ENCODE measurements around the gene HTR4.

The HTR4 gene

GRCh38 chr5:148523139-148523538 is 131.2 kb downstream of the HTR4 start:
- no peak overlapping the region for H3K4me3 ChIP-seq (ENCODE audit: low read length)
- DNase-seq (ENCODE audit: low read depth) = no peak
- no peak for TF ChIP-seq CTCF (conservative IDR thresholded peaks at IDR 0.05; ENCODE audit: low read depth, low read length)

- H3K4me3 ChIP-seq (ENCODE audit: low read length) = no peak overlapping the region
- TF ChIP-seq CTCF (conservative IDR thresholded peaks at IDR 0.05; ENCODE audit: low read depth, low read length) = no peak
- DNase-seq (ENCODE audit: low read depth) = no peak
Observed at GRCh38 chr5:148515460-148515859, 138.9 kb downstream of the HTR4 start.

- no peak overlapping the region for H3K4me3 ChIP-seq (ENCODE audit: low read length)
- no peak for DNase-seq (ENCODE audit: low read depth)
- TF ChIP-seq CTCF (conservative IDR thresholded peaks at IDR 0.05; ENCODE audit: low read depth, low read length) = no peak
Observed at GRCh38 chr5:148514344-148514743, 140.0 kb downstream of the HTR4 start.

- no peak overlapping the region for H3K4me3 ChIP-seq (ENCODE audit: low read length)
- no peak for TF ChIP-seq CTCF (conservative IDR thresholded peaks at IDR 0.05; ENCODE audit: low read depth, low read length)
- DNase-seq (ENCODE audit: low read depth) = no peak
Observed at GRCh38 chr5:148512498-148512897, 141.8 kb downstream of the HTR4 start.

GRCh38 chr5:148511810-148512347 is 142.4 kb downstream of the HTR4 start:
- no peak for DNase-seq (ENCODE audit: low read depth)
- TF ChIP-seq CTCF (conservative IDR thresholded peaks at IDR 0.05; ENCODE audit: low read depth, low read length) = no peak
- H3K4me3 ChIP-seq (ENCODE audit: low read length) = no peak overlapping the region

GRCh38 chr5:148509893-148510292 is 144.4 kb downstream of the HTR4 start:
- TF ChIP-seq CTCF (conservative IDR thresholded peaks at IDR 0.05; ENCODE audit: low read depth, low read length) = no peak

GRCh38 chr5:148507648-148508047 is 146.7 kb downstream of the HTR4 start:
- no peak for TF ChIP-seq CTCF (conservative IDR thresholded peaks at IDR 0.05; ENCODE audit: low read depth, low read length)
- no peak for DNase-seq (ENCODE audit: low read depth)
- no peak overlapping the region for H3K4me3 ChIP-seq (ENCODE audit: low read length)

More at GRCh38 chr5:148509893-148510292, 144.4 kb downstream of the HTR4 start:
- no peak overlapping the region for H3K4me3 ChIP-seq (ENCODE audit: low read length)
- DNase-seq (ENCODE audit: low read depth) = no peak
